HCT116 (cell line): ENCODE measurements around the gene ACBD3. TPM values are rescaled to one million over a fixed set of nuclear protein-coding genes. Genes with fewer than 3 reads are reported as not detected.

ENCODE experiments used
- ATAC-seq: fragments of 200-7000 bp; cut with Tn5 transposase; 2 replicates; pipeline ENCODE4 v1.9.1; 2020; ENCODE audit warnings: mild to moderate bottlenecking, moderate library complexity
- BruUV-seq: library from RNA; stranded (reverse); fragments of 400-500 nt; replicated peaks from 2 replicates; lab custom pipeline; 2021; lab: Mats Ljungman, UMichigan
- CTCF ChIA-PET: fragments of 300-600 bp; sonication (Branson Sonifier 250); formaldehyde crosslinking; loops from one replicate; lab custom pipeline; 2021; ENCODE audit warnings: antibody characterized with exemption; lab: Charles Lee
- POLR2A ChIA-PET: fragments of 300-600, 350-600 bp; sonication (Branson Sonifier 250); formaldehyde crosslinking; loops from one replicate; lab custom pipeline; 2021; ENCODE audit warnings: antibody characterized with exemption; lab: Charles Lee
- RAD21 ChIA-PET, 2 experiments: fragments of 300-600 bp; sonication (Branson Sonifier 250); formaldehyde crosslinking; loops; one replicate each; lab custom pipeline; 2023; ENCODE audit warnings: low total read pairs in 2 of 2; ENCODE audit not compliant: uncharacterized antibody in 2 of 2, unreplicated experiment in 2 of 2, low non-redundant PET in 1 of 2; lab: Charles Lee
- DNase-seq: peaks from one replicate; pipeline ENCODE4 v3.0.0-alpha.2; 2010; ENCODE audit warnings: low read depth, low spot score
- H2AFZ ChIP-seq: fragments of 200-600 bp; shearing (Covaris generic), sonication (generic); 2 replicates; pipeline ENCODE4 v1.6.1; 2017; ENCODE audit warnings: low read depth, mixed run types, mixed read lengths, antibody characterized with exemption, low read length; ENCODE audit not compliant: poor library complexity, severe bottlenecking
- H3K27ac ChIP-seq: 2 replicates; pipeline ENCODE4 v1.5.1; 2012; ENCODE audit warnings: low read depth, low read length
- H3K27me3 ChIP-seq: fragments of 200-600 bp; sonication (generic); 2 replicates; pipeline ENCODE4 v1.6.1; 2016; ENCODE audit warnings: mixed run types, low read length, mixed read lengths; ENCODE audit not compliant: insufficient read depth
- H3K36me3 ChIP-seq, 2 experiments: fragments of 200-500 bp in 1 of 2; fragments of 200-600 bp in 1 of 2; sonication (Bioruptor generic) in 1 of 2; sonication (generic) in 1 of 2; 2 replicates each; pipeline versions ENCODE4 v1.5.1 to v1.6.1; 2014 to 2016; ENCODE audit warnings: low read length in 2 of 2, inconsistent platforms in 1 of 2, mixed read lengths in 1 of 2, mixed run types in 1 of 2; ENCODE audit not compliant: insufficient read depth in 2 of 2, control insufficient read depth in 1 of 2
- H3K4me1 ChIP-seq, 2 experiments: fragments of 200-600 bp in 1 of 2; sonication (generic) in 1 of 2; 2 replicates each; pipeline versions ENCODE4 v1.5.1 to v1.6.1; 2012 to 2017; ENCODE audit warnings: low read length in 2 of 2, inconsistent platforms in 1 of 2, mild to moderate bottlenecking in 1 of 2, mixed read lengths in 1 of 2, mixed run types in 1 of 2, moderate library complexity in 1 of 2; ENCODE audit not compliant: insufficient read depth in 2 of 2, control insufficient read depth in 1 of 2
- H3K4me2 ChIP-seq: fragments of 200-600 bp; sonication (generic); 2 replicates; pipeline ENCODE4 v1.6.1; 2017; ENCODE audit warnings: mixed run types, low read length, mixed read lengths
- H3K4me3 ChIP-seq, 2 experiments: fragments of 200-600 bp in 1 of 2; sonication (generic) in 1 of 2; replicated peaks in 1 of 2; 2 replicates each; pipeline ENCODE4 v1.5.1; 2011 to 2016; ENCODE audit warnings: low read length in 2 of 2, control low read depth in 1 of 2, low read depth in 1 of 2, mild to moderate bottlenecking in 1 of 2, mixed read lengths in 1 of 2, mixed run types in 1 of 2
- H3K79me2 ChIP-seq: fragments of 200-600 bp; sonication (generic); 2 replicates; pipeline ENCODE4 v1.6.1; 2017; ENCODE audit warnings: mild to moderate bottlenecking, mixed run types, low read length, moderate library complexity, mixed read lengths; ENCODE audit not compliant: insufficient read depth
- H3K9ac ChIP-seq: fragments of 200-600 bp; sonication (generic); 2 replicates; pipeline ENCODE4 v1.6.1; 2016; ENCODE audit warnings: low read length, mixed read lengths
- H3K9me2 ChIP-seq: fragments of 200-600 bp; sonication (generic), shearing (Covaris generic); 2 replicates; pipeline ENCODE4 v1.6.1; 2017; ENCODE audit warnings: mixed run types, mild to moderate bottlenecking, moderate library complexity; ENCODE audit not compliant: insufficient read depth
- H3K9me3 ChIP-seq, 2 experiments: fragments of 200-500 bp in 1 of 2; fragments of 200-600 bp in 1 of 2; sonication (Bioruptor generic) in 1 of 2; sonication (generic) in 1 of 2; 2 replicates each; pipeline ENCODE4 v1.6.1; 2014 to 2017; ENCODE audit warnings: low read length in 2 of 2, mixed read lengths in 2 of 2, inconsistent platforms in 1 of 2, low read depth in 1 of 2, mild to moderate bottlenecking in 1 of 2, mixed run types in 1 of 2, moderate library complexity in 1 of 2; ENCODE audit not compliant: control insufficient read depth in 1 of 2, insufficient read depth in 1 of 2
- H4K20me1 ChIP-seq: fragments of 200-600 bp; sonication (generic), shearing (Covaris generic); 2 replicates; pipeline ENCODE4 v1.6.1; 2017; ENCODE audit warnings: mixed run types, mild to moderate bottlenecking, moderate library complexity; ENCODE audit not compliant: insufficient read depth
- CBX3 ChIP-seq: IDR thresholded peaks from 2 replicates; pipeline ENCODE4 v1.6.1; 2012; ENCODE audit warnings: low read depth
- CEBPB ChIP-seq: IDR thresholded peaks from 2 replicates; pipeline ENCODE4 v1.6.1; 2012; ENCODE audit warnings: low read depth
- CTCF ChIP-seq, 3 experiments: fragments of 200-600 bp in 1 of 3; sonication (generic) in 1 of 3; IDR thresholded peaks in 2 of 3; conservative IDR thresholded peaks in 1 of 3; 2 replicates each; pipeline ENCODE4 v1.5.1; 2012 to 2017; ENCODE audit warnings: low read depth in 2 of 3, low read length in 2 of 3, antibody characterized with exemption in 1 of 3, borderline replicate concordance in 1 of 3, control low read depth in 1 of 3, mild to moderate bottlenecking in 1 of 3, mixed read lengths in 1 of 3, mixed run types in 1 of 3, moderate library complexity in 1 of 3; ENCODE audit not compliant: insufficient read depth in 1 of 3
- EGR1 ChIP-seq: IDR thresholded peaks from 2 replicates; pipeline ENCODE4 v1.6.1; 2012; ENCODE audit warnings: low read depth
- ELF1 ChIP-seq: IDR thresholded peaks from 2 replicates; pipeline ENCODE4 v1.6.1; 2012; ENCODE audit warnings: low read depth, borderline replicate concordance
- EZH2phosphoT487 ChIP-seq: fragments of 200-600 bp; IDR thresholded peaks from 2 replicates; pipeline ENCODE4 v1.6.1; 2018; ENCODE audit warnings: antibody characterized with exemption, borderline replicate concordance
- JUND ChIP-seq: IDR thresholded peaks from 2 replicates; pipeline ENCODE4 v1.6.1; 2012
- POLR2AphosphoS5 ChIP-seq: IDR thresholded peaks from 2 replicates; pipeline ENCODE4 v1.6.1; 2011; ENCODE audit warnings: mild to moderate bottlenecking, low read depth, low read length, moderate library complexity
- SIN3A ChIP-seq: IDR thresholded peaks from 2 replicates; pipeline ENCODE4 v1.6.1; 2012; ENCODE audit warnings: low read depth
- SP1 ChIP-seq: IDR thresholded peaks from 2 replicates; pipeline ENCODE4 v1.6.1; 2012; ENCODE audit warnings: low read depth
- SRF ChIP-seq: IDR thresholded peaks from 2 replicates; pipeline ENCODE4 v1.6.1; 2012; ENCODE audit warnings: low read depth
- YY1 ChIP-seq: IDR thresholded peaks from 2 replicates; pipeline ENCODE4 v1.6.1; 2011; ENCODE audit warnings: low read length, low read depth, moderate library complexity, mild to moderate bottlenecking; ENCODE audit not compliant: insufficient replicate concordance; ENCODE audit errors: extremely low read depth
- ZBTB33 ChIP-seq: IDR thresholded peaks from 2 replicates; pipeline ENCODE4 v1.6.1; 2011; ENCODE audit warnings: mild to moderate bottlenecking, low read length, moderate library complexity; ENCODE audit not compliant: insufficient replicate concordance; ENCODE audit errors: extremely low read depth
- ZNF274 ChIP-seq: fragments of 200-500 bp; sonication (Bioruptor generic); IDR thresholded peaks from 2 replicates; pipeline ENCODE4 v1.6.1; 2014; ENCODE audit warnings: mild to moderate bottlenecking, low read depth, low read length, inconsistent platforms
- intact Hi-C: fragments of 100-400 bp; cut with micrococcal nuclease; formaldehyde crosslinking; loops from 2 replicates; pipeline ENCODE4 v1.10.0; 2022
- total RNA-seq: library from RNA; stranded (reverse); gene quantifications from one replicate; pipeline ENCODE4 v1.2.1, GENCODE V29; 2021; ENCODE audit not compliant: unreplicated experiment

ACBD3 gene
- total RNA-seq, 1 experiment from 2014 or later = 29.6 TPM

GRCh38 chr1:226123212-226123560, 63.4 kb downstream of the ACBD3 start:
- RAD21 ChIA-PET = interaction anchor here (1.2 to 3.0 kb wide), 2 partner anchors 74 kb away, joined by 3 to 13 read pairs; no protein-coding TSS in a partner anchor
- intact Hi-C loops = no loop called here
- peak overlapping the region; percentile 95 for H3K27ac ChIP-seq
- no peak overlapping the region for H2AFZ ChIP-seq
- no peak for TF ChIP-seq CEBPB
- TF ChIP-seq ZNF274 = no peak
- no peak for TF ChIP-seq ELF1
- TF ChIP-seq SP1 = no peak
- H3K9me3 ChIP-seq = no peaks in the 10 kb centered on the region
- CTCF ChIA-PET = interaction anchor here (1.2 to 4.2 kb wide), 3 partner anchors 40 to 73 kb away, joined by 3 to 56 read pairs (median 16); no protein-coding TSS in a partner anchor
- BruUV-seq = TSS peak; percentile 59
- peaks cover 40 to 60% of the 10 kb centered on the region in 2 experiments for H3K4me1 ChIP-seq
- H3K4me2 ChIP-seq = peak overlapping the region; percentile 88
- DNase-seq (no peak), ATAC-seq (no peak)
- H4K20me1 ChIP-seq = no peaks in the 10 kb centered on the region
- 0 out of 4 replicates have a peak overlapping the region, but pooled peaks of 1 of the 2 experiments have one; percentile 59 for H3K4me3 ChIP-seq
- no peaks in the 10 kb centered on the region for H3K36me3 ChIP-seq
- no peaks in the 10 kb centered on the region for H3K27me3 ChIP-seq
- no peaks in the 10 kb centered on the region for H3K9me2 ChIP-seq
- no peaks in the 10 kb centered on the region for H3K79me2 ChIP-seq
- POLR2A ChIA-PET = interaction anchor here (0.7 kb wide), 1 partner anchor 61 kb away, joined by 3 read pairs; the partner anchor contains the start of gene H3-3A
- H3K9ac ChIP-seq = peak overlapping the region; percentile 78

- peak overlapping the region; percentile 95 for H3K27ac ChIP-seq
- no peaks in the 10 kb centered on the region for H3K27me3 ChIP-seq
- H4K20me1 ChIP-seq = no peaks in the 10 kb centered on the region
- H3K9ac ChIP-seq = peak overlapping the region; percentile 78
- H3K9me2 ChIP-seq = no peaks in the 10 kb centered on the region
- H3K9me3 ChIP-seq = no peaks in the 10 kb centered on the region
- RAD21 ChIA-PET = interaction anchor here in 1 of 2 experiments (1.2 kb wide), 2 partner anchors 11 to 75 kb away, joined by 3 to 4 read pairs; no protein-coding TSS in a partner anchor
- H3K4me2 ChIP-seq = peak overlapping the region; percentile 88
- BruUV-seq = no TSS peak
- CTCF ChIA-PET = interaction anchor here (2.2 kb wide), 1 partner anchor 57 kb away, joined by 16 read pairs; no protein-coding TSS in a partner anchor
- H3K4me1 ChIP-seq = peaks cover 31 to 47% of the 10 kb centered on the region in 2 experiments
- no peaks in the 10 kb centered on the region for H3K36me3 ChIP-seq
- no peak overlapping the region for H2AFZ ChIP-seq
- DNase-seq (no peak), ATAC-seq (peak; percentile 72)
- no peaks in the 10 kb centered on the region for H3K79me2 ChIP-seq
- peak overlapping the region; percentile 51 to 59 for H3K4me3 ChIP-seq
- POLR2A ChIA-PET = no interaction called here
- intact Hi-C loops = loop anchor here (1.0 kb wide), 1 partner anchor 57 kb away; no protein-coding TSS in a partner anchor
- TF ChIP-seq SRF = no peak
- peak in 2 of 3 experiments; percentile 56 to 57; a peak in 4 of 6 replicates for TF ChIP-seq CTCF (IDR thresholded peaks at IDR 0.05 in 2 of 3, conservative IDR thresholded peaks at IDR 0.05 in 1 of 3; ENCODE audit: borderline replicate concordance in 1 of 3, insufficient read depth in 1 of 3, low read depth in 2 of 3, low read length in 2 of 3)
- TF ChIP-seq SIN3A = no peak
- TF ChIP-seq ZNF274 = no peak
- TF ChIP-seq ZBTB33 = no peak
- no peak for TF ChIP-seq CBX3
- no peak for TF ChIP-seq JUND
- TF ChIP-seq YY1 = peak; percentile 14
- TF ChIP-seq EGR1 = no peak
- no peak for TF ChIP-seq EZH2phosphoT487
- peak; percentile 47 for TF ChIP-seq POLR2AphosphoS5
- TF ChIP-seq SP1 = no peak
These were observed 64.7 kb downstream of the ACBD3 start for GRCh38 chr1:226121587-226122400.
